ENCODE data around the gene KLHL20.
"Not testable (repeated sequence)": the region's sequence is repeated elsewhere in the genome, so short reads cannot be mapped to it uniquely, and the experiment has no call there.

The KLHL20 gene, protein sequence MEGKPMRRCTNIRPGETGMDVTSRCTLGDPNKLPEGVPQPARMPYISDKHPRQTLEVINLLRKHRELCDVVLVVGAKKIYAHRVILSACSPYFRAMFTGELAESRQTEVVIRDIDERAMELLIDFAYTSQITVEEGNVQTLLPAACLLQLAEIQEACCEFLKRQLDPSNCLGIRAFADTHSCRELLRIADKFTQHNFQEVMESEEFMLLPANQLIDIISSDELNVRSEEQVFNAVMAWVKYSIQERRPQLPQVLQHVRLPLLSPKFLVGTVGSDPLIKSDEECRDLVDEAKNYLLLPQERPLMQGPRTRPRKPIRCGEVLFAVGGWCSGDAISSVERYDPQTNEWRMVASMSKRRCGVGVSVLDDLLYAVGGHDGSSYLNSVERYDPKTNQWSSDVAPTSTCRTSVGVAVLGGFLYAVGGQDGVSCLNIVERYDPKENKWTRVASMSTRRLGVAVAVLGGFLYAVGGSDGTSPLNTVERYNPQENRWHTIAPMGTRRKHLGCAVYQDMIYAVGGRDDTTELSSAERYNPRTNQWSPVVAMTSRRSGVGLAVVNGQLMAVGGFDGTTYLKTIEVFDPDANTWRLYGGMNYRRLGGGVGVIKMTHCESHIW

DNA sequence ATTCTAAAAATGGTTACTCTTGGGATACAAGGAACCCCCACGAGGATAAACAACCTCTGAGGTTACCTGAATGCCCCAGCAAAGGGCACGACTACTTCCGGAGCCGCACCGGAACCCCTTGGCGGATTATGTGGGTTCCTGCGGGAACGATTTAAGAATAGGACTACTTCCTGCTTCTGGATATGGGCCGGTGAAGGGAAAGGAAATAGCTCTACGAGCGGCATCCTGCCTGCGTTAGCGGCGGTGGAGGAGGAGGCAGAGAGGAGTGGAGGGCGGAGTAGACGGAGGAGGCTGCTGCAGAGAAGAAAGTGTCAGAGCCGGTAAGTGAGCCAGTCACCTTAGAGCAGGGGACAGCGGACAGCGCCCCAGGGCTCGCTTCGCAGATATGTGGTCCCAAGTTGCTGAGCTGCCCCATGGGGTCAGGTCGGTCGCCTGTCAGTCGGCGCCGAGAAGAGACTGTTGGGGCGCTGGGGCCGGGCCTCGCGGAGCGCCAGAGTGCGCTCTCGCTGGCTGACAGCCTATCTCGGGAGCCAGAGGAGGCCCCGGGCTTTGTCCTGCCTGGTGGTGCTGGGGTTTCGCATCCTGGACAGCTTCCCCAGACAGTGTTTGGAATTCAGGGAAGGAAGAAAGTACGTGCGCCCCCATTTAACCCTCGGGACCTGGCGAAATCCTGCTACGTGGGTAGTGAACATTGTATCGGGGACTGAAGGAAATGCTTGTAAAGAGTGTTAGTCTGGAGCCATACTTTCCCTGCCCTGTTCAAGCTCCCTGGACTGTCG is at the start of gene KLHL20:
TSS of gene KLHL20 (plus strand) at position 223 of the 779 bp plus-strand sequence. CDS start 1,063 bp downstream, outside the sequence.
- DNase-seq (ENCODE audit: low spot score) = peak; percentile 82

DNA sequence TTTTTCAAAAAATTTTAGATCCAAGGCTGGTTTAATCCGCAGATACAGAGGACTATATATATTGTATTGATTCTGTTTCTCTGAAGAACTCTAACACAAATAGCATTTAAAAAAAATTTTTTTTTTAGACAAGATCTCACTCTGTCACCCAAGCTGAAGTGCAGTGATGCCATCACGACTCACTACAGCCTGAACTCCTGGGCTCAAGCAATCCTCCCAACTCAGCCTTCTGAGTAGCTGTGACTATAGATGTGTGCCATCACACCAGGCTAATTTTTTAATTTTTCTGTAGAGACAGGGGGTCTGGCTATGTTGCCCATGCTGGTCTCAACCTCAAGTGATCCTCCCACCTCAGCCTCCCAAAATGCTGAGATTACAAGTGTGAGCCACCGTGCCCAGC is 48.1 kb upstream of the KLHL20 start:
- DNase-seq (ENCODE audit: low spot score) = no peak

- peak; percentile 21 for DNase-seq (ENCODE audit: low spot score)
These were observed 45.3 kb upstream of the KLHL20 start, which contains the start of gene ANKRD45 for GRCh38 chr1:173669491-173669941. Gene ANKRD45, minus strand, starts transcription at chr1:173669851. Its CDS starts 10,433 bp downstream, at chr1:173659418.

DNA sequence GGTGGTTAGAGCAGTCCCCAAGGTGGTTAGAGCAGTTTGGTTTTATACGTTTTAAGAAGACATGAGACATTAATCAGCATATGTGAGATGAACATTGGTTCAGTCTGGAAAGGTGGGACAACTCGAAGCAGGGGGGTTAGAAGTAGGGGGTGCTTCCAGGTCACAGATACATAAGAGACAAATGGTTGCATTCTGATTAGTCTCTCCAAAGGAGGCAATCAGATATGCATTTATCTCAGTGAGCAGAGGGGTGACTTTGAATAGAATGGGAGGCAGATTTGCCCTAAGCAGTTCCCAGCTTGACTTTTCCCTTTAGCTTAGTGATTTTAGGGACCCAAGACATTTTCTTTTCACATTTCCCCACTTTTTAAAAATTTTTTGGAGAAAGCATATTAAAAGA is 40.3 kb upstream of the KLHL20 start:
- not testable (repeated sequence) for DNase-seq (ENCODE audit: low spot score)

DNA sequence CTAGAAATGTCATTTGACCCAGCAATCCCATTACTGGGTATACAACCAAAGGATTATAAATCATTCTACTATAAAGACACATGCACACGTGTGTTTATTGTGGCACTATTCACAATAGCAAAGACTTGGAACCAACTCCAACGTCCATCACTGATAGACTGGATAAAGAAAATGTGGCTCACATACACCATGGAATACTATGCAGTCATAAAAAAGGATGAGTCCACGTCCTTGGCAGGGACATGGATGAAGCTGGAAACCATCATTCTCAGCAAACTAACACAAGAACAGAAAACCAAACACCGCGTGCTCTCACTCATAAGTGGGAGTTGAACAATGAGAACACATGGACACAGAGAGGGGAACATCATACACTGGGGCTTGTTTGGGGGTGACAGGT is 34.6 kb upstream of the KLHL20 start:
- not testable (repeated sequence) for DNase-seq (ENCODE audit: low spot score)

GRCh38 chr1:173682184-173682583 is 32.6 kb upstream of the KLHL20 start:
- no peak for DNase-seq (ENCODE audit: low spot score)

- not testable (repeated sequence) for DNase-seq (ENCODE audit: low spot score)
These were observed 30.9 kb upstream of the KLHL20 start for GRCh38 chr1:173683838-173684237.

- not testable (repeated sequence) for DNase-seq (ENCODE audit: low spot score)
These were observed 29.7 kb upstream of the KLHL20 start for GRCh38 chr1:173685121-173685520.

DNA sequence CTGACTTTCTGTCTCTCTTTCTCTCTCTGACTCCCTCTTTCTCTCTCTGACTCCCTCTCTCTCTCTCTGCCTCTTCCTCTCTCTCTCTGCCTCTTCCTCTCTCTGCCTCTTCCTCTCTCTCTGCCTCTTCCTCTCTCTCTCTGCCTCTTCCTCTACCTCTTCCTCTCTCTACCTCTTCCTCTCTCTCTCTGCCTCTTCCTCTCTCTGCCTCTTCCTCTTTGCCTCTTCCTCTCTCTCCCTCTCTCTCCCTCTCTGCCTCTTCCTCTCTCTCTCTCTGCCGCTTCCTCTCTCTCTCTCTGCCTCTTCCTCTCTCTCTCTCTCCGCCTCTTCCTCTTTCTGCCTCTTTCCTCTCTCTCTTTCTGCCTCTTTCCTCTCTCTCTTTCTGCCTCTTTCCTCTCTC is 26.5 kb upstream of the KLHL20 start:
- DNase-seq (ENCODE audit: low spot score) = no peak

DNA sequence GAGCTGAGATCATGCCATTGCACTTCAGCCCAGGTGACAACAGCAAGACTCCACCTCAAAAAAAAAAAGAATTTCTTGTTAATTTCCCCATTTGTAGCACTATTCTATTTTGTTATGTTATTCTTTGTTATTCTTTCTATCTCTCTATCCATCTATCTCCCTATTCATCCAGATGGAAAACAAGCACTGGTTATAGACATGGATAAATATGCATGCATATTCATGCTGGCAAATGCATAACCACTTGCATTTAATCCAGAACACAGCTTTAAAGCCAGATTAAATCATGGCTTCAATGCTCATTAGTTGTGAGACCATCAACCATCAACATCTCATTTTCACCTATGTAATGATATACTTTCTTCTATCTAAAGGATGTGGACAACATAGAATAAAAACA is 21.5 kb upstream of the KLHL20 start:
- DNase-seq (ENCODE audit: low spot score) = no peak

GRCh38 chr1:173701299-173701698 is 13.5 kb upstream of the KLHL20 start:
- not testable (repeated sequence) for DNase-seq (ENCODE audit: low spot score)

GRCh38 chr1:173702736-173703135 is 12.0 kb upstream of the KLHL20 start:
- DNase-seq (ENCODE audit: low spot score) = no peak

DNA sequence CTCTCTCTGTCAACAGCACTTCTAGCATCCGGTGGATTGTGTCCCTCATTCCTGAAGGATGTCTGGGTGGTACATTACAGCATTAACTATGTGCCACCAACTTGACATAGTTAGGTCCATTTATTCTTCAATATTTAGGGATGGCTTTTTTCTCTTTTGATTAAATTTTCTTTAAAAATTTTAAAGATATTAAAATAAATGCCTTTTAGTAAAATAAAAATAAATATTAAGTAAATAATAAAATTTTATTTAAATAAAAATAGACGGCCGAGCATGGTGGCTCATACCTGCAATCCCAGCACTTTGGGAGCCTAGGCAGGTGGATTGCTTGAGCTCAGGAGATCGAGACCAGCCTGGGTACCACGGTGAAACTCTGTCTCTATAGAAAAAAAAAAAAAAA is 9.7 kb upstream of the KLHL20 start:
- DNase-seq (ENCODE audit: low spot score) = no peak

DNA sequence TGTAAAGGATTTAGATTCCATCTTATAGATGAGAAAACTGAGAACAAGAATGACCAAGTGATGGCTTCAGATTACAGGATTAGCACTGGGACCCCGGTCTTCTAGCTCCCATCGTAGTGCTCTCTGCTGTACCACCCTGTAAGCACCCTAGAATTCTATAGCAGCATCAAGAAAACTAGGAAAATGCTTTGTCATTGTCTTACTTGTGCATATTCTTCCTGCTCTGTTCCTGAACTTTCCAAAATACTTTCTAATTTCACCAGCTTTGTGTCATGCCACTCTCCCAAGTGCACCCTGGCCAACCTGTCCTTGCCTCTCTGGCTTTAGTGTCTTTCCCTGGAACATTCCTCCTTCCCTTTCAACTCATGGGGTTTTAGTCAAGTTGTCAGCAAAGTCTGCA is 6.0 kb upstream of the KLHL20 start:
- no peak for DNase-seq (ENCODE audit: low spot score)

GRCh38 chr1:173714441-173714758 is 381 bp upstream of the KLHL20 start:
- no peak for DNase-seq (ENCODE audit: low spot score)

GRCh38 chr1:173715538-173715844 is 710 bp downstream of the KLHL20 start:
- no peak for DNase-seq (ENCODE audit: low spot score)

- no peak for DNase-seq (ENCODE audit: low spot score)
These were observed 2.5 kb downstream of the KLHL20 start for GRCh38 chr1:173717238-173717637.

DNA sequence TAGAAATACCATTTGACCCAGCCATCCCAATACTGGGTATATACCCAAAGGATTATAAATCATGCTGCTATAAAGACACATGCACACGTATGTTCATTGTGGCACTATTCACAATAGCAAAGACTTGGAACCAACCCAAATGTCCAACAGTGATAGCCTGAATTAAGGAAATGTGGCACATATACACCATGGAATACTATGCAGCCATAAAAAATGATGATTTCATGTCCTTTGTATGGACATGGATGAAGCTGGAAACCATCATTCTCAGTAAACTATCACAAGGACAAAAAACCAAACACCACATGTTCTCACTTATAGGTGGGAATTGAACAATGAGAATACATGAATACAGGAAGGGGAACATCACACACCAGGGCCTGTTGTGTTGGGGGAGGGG is 16.6 kb downstream of the KLHL20 start:
- not testable (repeated sequence) for DNase-seq (ENCODE audit: low spot score)

- DNase-seq (ENCODE audit: low spot score) = no peak
These were observed 19.1 kb downstream of the KLHL20 start for GRCh38 chr1:173733912-173734311.

DNA sequence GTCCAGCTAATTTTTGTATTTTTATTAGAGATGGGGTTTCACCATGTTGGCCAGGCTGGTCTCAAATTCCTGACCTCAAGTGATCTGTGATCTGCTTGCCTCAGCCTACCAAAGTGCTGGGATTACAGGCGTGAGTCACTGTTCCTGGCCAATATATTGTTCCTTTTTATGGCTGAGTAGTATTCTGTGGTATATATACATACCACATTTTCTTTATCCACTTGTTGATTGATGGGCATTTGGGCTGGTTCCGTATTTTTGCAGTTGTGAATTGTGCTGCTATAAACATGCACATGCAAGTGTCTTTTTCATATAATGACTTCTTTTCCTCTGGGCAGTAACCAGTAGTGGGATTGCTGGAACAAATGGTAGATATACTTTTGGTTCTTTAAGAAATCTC is 21.3 kb downstream of the KLHL20 start:
- not testable (repeated sequence) for DNase-seq (ENCODE audit: low spot score)

DNA sequence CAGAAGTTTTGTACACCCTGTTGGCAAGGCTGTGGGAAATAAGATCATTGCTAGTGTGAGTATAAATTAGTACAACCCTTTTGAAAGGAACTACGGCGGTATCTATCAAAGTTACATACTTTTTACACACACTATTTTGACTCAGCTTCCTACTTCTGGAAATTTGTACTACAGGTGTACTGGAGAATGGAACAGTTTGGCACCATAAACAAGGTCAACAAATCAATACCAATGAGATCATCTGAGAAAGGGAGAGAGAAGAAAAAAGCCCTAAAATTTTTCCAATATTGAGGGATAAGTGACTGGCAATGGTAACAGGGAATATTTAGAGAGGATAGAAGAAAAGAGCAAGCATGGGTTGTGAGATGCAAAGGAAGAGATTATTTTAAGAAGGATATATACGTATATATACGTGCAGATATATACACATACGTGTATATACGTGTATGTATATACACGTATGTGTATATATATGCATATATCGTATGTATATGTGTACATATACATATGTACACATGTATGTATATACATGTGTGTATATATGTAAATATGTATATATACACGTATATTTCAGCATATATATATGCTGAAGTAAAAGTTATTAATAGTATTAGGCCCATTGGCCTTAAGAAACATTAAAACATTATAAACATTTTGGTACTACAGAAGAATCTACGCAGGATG is 27.6 kb downstream of the KLHL20 start:
- no peak for DNase-seq (ENCODE audit: low spot score)

- DNase-seq (ENCODE audit: low spot score) = no peak
These were observed 29.9 kb downstream of the KLHL20 start for GRCh38 chr1:173744651-173745050.

Data from hematopoietic multipotent progenitor cell treated with erythropoietin and hydrocortisone succinate and interleukin-3 and kit ligand, for 17 days (in vitro differentiated cells).